ENCODE results near the gene CXCR4.

The CXCR4 gene

GRCh38 chr2:136131961-136132824 is 14.2 kb upstream of the CXCR4 start:
- no peak for DNase-seq (ENCODE audit: low read depth)

- no peak for DNase-seq (ENCODE audit: low read depth)
Measured at GRCh38 chr2:136131484-136131960, 13.6 kb upstream of the CXCR4 start.

GRCh38 chr2:136130511-136130910 is 12.6 kb upstream of the CXCR4 start:
- no peak for DNase-seq (ENCODE audit: low read depth)

- no peak for DNase-seq (ENCODE audit: low read depth)
Measured at GRCh38 chr2:136130045-136130444, 12.1 kb upstream of the CXCR4 start.

GRCh38 chr2:136129601-136130000 is 11.7 kb upstream of the CXCR4 start:
- no peak for DNase-seq (ENCODE audit: low read depth)

- DNase-seq (ENCODE audit: low read depth) = no peak
Measured at GRCh38 chr2:136128905-136129304, 11.0 kb upstream of the CXCR4 start.

- DNase-seq (ENCODE audit: low read depth) = no peak
Measured at GRCh38 chr2:136128366-136128765, 10.4 kb upstream of the CXCR4 start.

- no peak for DNase-seq (ENCODE audit: low read depth)
Measured at GRCh38 chr2:136127356-136127755, 9.4 kb upstream of the CXCR4 start.

GRCh38 chr2:136126421-136126926 is 8.5 kb upstream of the CXCR4 start:
- DNase-seq (ENCODE audit: low read depth) = no peak

GRCh38 chr2:136126021-136126420 is 8.1 kb upstream of the CXCR4 start:
- no peak for DNase-seq (ENCODE audit: low read depth)

- no peak for DNase-seq (ENCODE audit: low read depth)
Measured at GRCh38 chr2:136125236-136125635, 7.3 kb upstream of the CXCR4 start.

- DNase-seq (ENCODE audit: low read depth) = no peak
Measured at GRCh38 chr2:136124805-136125204, 6.9 kb upstream of the CXCR4 start.

GRCh38 chr2:136122661-136123060 is 4.7 kb upstream of the CXCR4 start:
- no peak for DNase-seq (ENCODE audit: low read depth)

- no peak for DNase-seq (ENCODE audit: low read depth)
Measured at GRCh38 chr2:136121204-136121910, 3.4 kb upstream of the CXCR4 start.

GRCh38 chr2:136119717-136120675 is 2.0 kb upstream of the CXCR4 start:
- DNase-seq (ENCODE audit: low read depth) = no peak

GRCh38 chr2:136118819-136119716 is 1.1 kb upstream of the CXCR4 start:
- DNase-seq (ENCODE audit: low read depth) = peak; percentile 79

- DNase-seq (ENCODE audit: low read depth) = no peak
Measured at GRCh38 chr2:136117391-136117841, 533 bp downstream of the CXCR4 start.

- DNase-seq (ENCODE audit: low read depth) = peak; percentile 38
Measured at GRCh38 chr2:136116813-136117390, 1.0 kb downstream of the CXCR4 start.

GRCh38 chr2:136116151-136116812 is 1.7 kb downstream of the CXCR4 start:
- peak; percentile 48 for DNase-seq (ENCODE audit: low read depth)

Measured in stimulated activated CD8-positive, alpha-beta memory T cell treated with anti-CD3 and anti-CD28 coated beads, Interleukin-4, amount 100 ng/mL, for 24 hours (primary cell).